NOMO-1 treated with dmso at 0.1 percent for 144 hours (cell line): ENCODE data around the gene PAQR4.

Experiments
- DNase-seq: peaks from one replicate; lab custom pipeline; 2025; ENCODE audit not compliant: unreplicated experiment; lab: John Stamatoyannopoulos, UW

PAQR4 gene

DNA sequence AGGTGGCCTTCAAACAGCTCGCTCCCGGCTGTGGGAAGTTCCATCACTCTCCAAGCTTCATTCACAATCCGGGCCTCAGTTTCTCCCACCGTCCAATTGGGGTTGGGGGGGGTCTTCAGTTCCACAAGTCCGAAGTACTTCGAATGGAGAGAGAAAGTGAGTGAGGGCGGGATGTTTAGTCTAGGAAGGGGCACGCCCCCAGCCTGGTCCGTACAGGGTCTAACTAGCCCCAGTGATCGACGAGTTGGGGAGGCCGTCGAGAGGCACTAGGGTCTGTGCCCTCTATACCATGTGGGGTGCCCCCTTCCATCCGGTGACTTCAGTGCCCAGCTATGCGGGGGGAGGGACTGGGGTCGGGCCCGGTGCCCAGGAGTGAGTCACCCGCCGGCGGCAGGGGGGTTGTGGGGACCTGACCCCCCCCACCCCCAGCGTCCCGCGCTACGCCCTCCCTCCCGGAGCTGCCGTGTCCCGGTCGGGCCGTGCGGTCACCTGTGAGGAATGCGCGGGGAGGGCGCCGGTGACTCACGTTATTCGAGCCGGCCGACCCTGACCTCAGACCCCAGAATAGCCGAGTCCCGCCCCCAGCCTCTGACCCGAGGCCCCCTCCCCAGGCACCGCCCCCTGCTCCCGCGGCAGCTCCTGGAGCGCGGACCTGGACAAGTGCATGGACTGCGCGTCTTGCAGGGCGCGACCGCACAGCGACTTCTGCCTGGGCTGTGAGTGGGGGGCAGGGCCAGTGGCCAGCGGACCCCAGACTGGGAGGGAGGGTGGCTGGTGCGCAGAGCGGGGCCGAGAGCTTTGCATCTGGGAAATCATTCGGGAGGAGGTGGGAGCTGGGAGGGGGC is 51.7 kb downstream of the PAQR4 start:
- DNase-seq: no peak

DNA sequence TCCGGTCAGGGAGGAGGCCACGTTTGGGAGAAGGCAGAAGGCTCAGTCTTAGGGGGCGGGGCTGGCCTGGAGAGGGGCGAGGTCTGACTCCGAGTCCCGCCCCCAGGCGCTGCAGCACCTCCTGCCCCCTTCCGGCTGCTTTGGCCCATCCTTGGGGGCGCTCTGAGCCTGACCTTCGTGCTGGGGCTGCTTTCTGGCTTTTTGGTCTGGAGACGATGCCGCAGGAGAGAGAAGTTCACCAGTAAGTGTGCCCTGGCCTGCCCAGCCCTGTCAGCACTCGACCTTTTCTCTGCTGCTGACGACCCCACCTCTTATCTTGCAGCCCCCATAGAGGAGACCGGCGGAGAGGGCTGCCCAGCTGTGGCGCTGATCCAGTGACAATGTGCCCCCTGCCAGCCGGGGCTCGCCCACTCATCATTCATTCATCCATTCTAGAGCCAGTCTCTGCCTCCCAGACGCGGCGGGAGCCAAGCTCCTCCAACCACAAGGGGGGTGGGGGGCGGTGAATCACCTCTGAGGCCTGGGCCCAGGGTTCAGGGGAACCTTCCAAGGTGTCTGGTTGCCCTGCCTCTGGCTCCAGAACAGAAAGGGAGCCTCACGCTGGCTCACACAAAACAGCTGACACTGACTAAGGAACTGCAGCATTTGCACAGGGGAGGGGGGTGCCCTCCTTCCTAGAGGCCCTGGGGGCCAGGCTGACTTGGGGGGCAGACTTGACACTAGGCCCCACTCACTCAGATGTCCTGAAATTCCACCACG is 52.5 kb downstream of the PAQR4 start:
- peak; percentile 78 for DNase-seq

DNA sequence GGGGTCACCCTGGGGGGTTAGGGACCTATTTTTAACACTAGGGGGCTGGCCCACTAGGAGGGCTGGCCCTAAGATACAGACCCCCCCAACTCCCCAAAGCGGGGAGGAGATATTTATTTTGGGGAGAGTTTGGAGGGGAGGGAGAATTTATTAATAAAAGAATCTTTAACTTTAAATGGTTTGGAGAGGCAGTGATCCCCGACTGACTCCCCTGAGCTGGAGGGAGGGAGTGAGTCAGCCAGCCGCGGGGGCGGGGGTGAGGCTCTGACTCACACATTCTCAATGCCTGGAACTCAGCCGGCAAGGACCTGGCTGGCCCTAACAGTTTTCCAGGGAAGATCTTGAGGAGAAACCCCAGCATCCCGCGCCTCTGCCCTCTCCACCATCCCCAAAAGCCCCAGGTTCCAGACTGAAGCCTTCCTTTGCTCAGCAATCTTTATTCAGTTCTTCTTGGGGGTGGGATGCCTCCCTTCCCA is 53.1 kb downstream of the PAQR4 start:
- DNase-seq: peak; percentile 47

DNA sequence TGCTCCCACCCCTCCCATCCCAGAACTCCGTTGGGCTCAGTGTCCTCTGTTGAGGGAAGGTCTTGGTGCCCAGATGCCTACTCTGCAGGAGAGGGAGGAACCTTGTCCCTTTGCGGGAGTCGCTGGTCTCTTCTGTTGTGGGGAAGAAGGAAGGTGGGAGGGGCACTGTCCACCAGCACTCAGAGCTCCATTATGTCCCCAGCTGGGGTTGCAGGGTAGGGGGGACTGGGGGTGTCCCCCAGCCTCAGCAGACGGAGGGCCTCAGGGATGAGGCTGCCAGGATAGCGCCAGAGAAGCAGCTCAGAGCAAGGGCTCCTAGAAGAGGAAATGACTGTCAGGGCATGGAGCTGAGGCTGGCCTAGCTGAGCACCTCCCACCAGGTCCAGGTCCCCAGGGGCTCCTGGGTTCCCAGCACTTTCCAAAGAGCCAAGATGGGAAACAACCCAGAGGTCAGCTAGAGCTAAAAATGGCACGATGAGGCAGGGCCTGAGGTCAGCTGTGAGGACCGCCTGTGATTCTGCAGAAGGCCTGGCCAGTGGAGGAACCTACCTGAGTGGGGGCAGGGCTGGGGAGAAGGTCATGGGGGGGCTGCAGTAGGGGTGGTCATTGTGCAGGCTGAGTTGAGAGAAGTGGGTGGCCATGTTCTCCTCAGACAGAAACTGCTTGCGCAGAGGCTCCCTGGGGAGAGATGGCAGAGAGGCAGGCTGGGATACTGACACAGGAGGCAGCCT is 53.7 kb downstream of the PAQR4 start:
- no peak for DNase-seq
